ENCODE results near the gene OVCA2.

Gene OVCA2

GRCh38 chr17:2015314-2015713, 26.5 kb upstream of the OVCA2 start:
- DNase-seq = no peak

- DNase-seq = no peak
Measured at GRCh38 chr17:2016494-2016893, 25.3 kb upstream of the OVCA2 start.

- DNase-seq = no peak
Measured at GRCh38 chr17:2017274-2017941, 24.4 kb upstream of the OVCA2 start.

- DNase-seq = peak; percentile 89 to 90
Measured at GRCh38 chr17:2018716-2019510, 22.9 kb upstream of the OVCA2 start.

DNA sequence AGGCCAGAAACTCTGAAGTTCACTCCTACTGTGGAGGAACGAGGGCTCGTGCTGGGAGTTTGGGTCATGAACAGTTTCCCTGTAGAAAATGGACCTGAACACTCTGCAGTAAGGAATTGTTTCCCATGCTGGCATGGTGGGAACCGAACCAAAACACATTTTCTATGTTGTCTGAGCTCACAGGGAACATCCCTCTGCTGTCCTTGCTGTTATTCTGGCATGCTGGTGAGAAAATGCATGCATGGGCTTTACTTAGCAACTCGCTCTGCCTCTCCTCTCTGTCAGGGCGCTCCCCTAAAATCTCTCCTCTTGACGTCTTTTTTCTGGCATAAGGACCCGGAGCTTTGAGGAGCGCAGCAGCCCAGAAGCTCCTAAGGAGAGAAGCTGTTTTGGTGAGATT, 22.1 kb upstream of the OVCA2 start:
- no peak for DNase-seq

GRCh38 chr17:2020721-2021120, 21.1 kb upstream of the OVCA2 start:
- DNase-seq = no peak

- no peak for DNase-seq
Measured at GRCh38 chr17:2022647-2023240, 19.1 kb upstream of the OVCA2 start.

DNA sequence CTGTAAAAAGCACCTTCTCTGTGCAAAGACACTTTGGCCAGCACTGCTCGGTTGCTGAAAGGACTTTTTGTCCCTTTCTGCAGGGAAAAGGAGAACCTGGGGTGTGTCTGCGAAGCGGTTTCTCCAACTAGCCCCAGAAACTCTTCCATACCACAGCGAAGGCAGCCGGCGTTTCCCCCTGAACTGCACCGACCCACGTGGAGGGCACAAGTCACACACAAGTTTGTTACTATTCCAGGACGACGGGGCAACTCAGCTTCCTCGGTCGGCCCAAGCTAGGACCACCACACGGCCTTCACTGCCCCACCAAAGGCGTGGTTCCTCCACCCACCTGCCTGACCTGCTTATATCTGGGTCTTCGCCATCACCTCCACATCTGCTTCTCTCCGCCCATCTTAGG, 18.6 kb upstream of the OVCA2 start:
- DNase-seq = no peak

- no peak for DNase-seq
Measured at GRCh38 chr17:2023692-2024571, 17.9 kb upstream of the OVCA2 start.

- DNase-seq = no peak
Measured at GRCh38 chr17:2024572-2025219, 17.1 kb upstream of the OVCA2 start.

GRCh38 chr17:2025220-2025621, 16.6 kb upstream of the OVCA2 start, which contains the start of gene RTN4RL1:
Gene RTN4RL1 (minus strand): TSS chr17:2025334. CDS start chr17:2024865, 469 bp downstream.
- DNase-seq = peak; percentile 44 to 63

- peak; percentile 83 to 88 for DNase-seq
Measured at GRCh38 chr17:2025622-2026309, 16.1 kb upstream of the OVCA2 start.

DNA sequence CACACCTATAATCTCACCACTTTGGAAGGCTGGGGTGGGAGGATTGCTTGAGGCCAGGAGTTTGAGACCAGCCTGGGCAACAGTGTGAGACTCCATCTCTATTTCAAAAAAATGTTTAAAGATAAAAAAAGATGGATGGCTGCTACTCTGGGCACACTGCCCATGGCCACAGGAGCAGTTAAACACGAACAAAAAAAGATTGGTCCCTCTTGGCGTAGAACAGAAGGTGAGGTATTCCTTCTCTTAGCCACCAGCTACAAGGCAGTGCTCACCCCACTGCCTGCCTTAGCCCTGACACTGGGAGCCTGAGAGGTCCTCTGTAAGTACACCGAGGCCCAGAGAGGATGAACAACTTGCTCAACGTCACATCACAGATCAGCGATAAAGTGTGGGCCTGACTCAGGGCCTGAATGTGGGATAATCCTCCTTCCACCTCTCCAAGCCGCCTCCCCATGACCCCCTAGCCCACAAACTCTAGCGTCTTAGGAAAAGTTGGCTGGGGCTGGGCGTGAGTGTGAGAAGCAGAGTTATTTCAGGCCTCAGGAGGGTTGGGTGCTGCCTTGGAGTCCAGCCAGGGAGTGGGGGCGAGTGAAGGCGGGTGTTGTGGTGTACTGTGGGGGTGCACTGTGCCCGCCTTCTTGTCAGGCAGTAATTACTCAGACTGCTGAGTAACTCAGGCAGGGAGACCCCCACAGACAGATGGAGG, 14.1 kb upstream of the OVCA2 start:
- no peak for DNase-seq

GRCh38 chr17:2028234-2028614, 13.6 kb upstream of the OVCA2 start:
- DNase-seq = no peak

GRCh38 chr17:2028737-2029136, 13.1 kb upstream of the OVCA2 start:
- no peak for DNase-seq

DNA sequence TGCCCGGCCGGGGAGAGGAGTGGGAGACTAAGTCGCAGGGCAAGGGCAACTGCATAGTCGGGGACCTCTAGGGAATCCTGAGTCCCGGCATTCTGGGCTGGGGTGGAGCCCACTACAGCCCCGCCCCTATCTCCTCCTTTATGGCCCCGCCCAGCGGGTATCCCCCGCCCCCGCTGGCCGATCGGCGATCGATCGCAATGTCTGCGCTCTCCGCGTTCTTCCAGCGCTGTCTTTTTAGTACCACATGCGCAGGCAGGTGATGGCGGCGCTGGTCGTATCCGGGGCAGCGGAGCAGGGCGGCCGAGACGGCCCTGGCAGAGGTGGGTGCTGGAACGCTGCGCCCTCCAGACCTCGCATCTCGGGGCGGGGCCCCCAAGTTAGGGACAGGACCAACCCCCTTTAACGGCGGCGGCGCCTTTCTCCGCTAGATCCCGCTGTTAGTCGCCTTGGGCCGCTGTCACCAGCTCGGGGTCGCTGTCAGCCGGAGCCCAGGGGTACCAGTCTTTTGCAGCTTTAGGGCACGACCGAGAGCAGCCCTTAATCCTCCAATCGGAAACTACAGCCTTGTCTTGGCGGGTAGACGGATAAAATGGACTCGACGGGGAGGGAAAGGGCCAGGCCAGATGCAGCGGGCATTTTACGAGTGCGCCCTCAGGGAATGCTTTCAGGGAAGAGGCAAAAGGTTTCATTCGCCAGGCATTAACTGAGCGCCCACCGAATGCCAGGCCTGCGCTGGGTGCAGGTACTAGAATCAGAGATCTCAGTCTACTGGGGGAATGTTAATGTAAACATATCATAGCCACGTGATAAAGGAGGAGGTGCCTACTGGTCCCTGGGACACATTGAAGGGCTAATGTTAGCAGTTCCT, 11.7 kb upstream of the OVCA2 start, which contains the start of gene DPH1:
Gene DPH1 (plus strand): TSS at position 243 of the 868 bp plus-strand sequence. CDS start 17 bp downstream, at position 260.
- peak; percentile 91 to 94 for DNase-seq

GRCh38 chr17:2030779-2031163, 11.1 kb upstream of the OVCA2 start:
- DNase-seq = no peak

- no peak for DNase-seq
Measured at GRCh38 chr17:2033153-2033552, 8.7 kb upstream of the OVCA2 start.

- no peak for DNase-seq
Measured at GRCh38 chr17:2034157-2034556, 7.7 kb upstream of the OVCA2 start.

Measured in SHP77 (cell line).